Tibial nerve (tissue), 4 donors: ENCODE data around the gene FAM3B. TPM values are rescaled to one million over a fixed set of nuclear protein-coding genes. Genes with fewer than 3 reads are reported as not detected.

ENCODE experiments used
- DNase-seq, 2 donors: peaks; one replicate each; pipeline ENCODE4 v3.0.0-alpha.2; 2019; ENCODE audit warnings: low spot score in 2 of 2
- H3K27ac ChIP-seq, 4 donors: fragments of 200-600 bp; sonication (generic) in 3 of 4; one replicate each; pipeline ENCODE4 v1.5.1; 2017 to 2019; ENCODE audit warnings: mild to moderate bottlenecking in 1 of 4
- H3K27me3 ChIP-seq, 2 donors: fragments of 200-600 bp; sonication (generic) in 1 of 2; one replicate each; pipeline versions ENCODE4 v1.5.1 to v1.6.0; 2017 to 2019
- H3K36me3 ChIP-seq, 3 donors: fragments of 200-600 bp; sonication (generic); one replicate each; pipeline ENCODE4 v1.5.1; 2018 to 2019
- H3K4me1 ChIP-seq, 4 donors: fragments of 200-600 bp; sonication (generic) in 3 of 4; one replicate each; pipeline ENCODE4 v1.5.1; 2017 to 2019
- H3K4me3 ChIP-seq, 4 donors: fragments of 200-600 bp; sonication (generic) in 3 of 4; one replicate each; pipeline ENCODE4 v1.5.1; 2017 to 2019; ENCODE audit warnings: mild to moderate bottlenecking in 1 of 4, moderate library complexity in 1 of 4
- H3K9me3 ChIP-seq, 4 donors: fragments of 200-600 bp; sonication (generic) in 3 of 4; one replicate each; pipeline ENCODE4 v1.5.1; 2017 to 2019
- CTCF ChIP-seq, 5 experiments: fragments of 200-600 bp in 3 of 5; fragments of 450-650 bp in 2 of 5; sonication (generic) in 3 of 5; IDR thresholded peaks; one replicate each; pipeline ENCODE4 v1.5.1; 2016 to 2019; ENCODE audit warnings: antibody characterized with exemption in 5 of 5, mild to moderate bottlenecking in 3 of 5, moderate library complexity in 2 of 5
- EP300 ChIP-seq, 2 donors: sonication (generic); formaldehyde crosslinking; IDR thresholded peaks; one replicate each; pipeline ENCODE4 v1.6.1; 2017; ENCODE audit warnings: antibody characterized with exemption in 2 of 2, mild to moderate bottlenecking in 1 of 2
- POLR2A ChIP-seq, 2 donors: fragments of 450-650 bp; IDR thresholded peaks; one replicate each; pipeline ENCODE4 v1.6.1; 2017; ENCODE audit warnings: antibody characterized with exemption in 2 of 2, mild to moderate bottlenecking in 2 of 2, moderate library complexity in 2 of 2
- WGBS, 2 donors: methylation state at CpG; one replicate each; pipeline ENCODE4 v1.1.5; 2018; 5-methylcytosine and 5-hydroxymethylcytosine counted together
- total RNA-seq, 4 donors: library from RNA; depleted of rRNA; stranded (reverse); fragments of >200 nt; gene quantifications; one replicate each; pipeline ENCODE4 v1.1.0, GENCODE V29; 2016

The FAM3B gene
- total RNA-seq, 4 donors from 2014 or later = not detected

- DNase-seq = no peak
- 72 to 74% methylated on average over 4 of the region's 4 CpGs for WGBS, 2 donors
- TF ChIP-seq EP300 (IDR thresholded peaks at IDR 0.05) (no peak), POLR2A (IDR thresholded peaks at IDR 0.05) (no peak), CTCF (IDR thresholded peaks at IDR 0.05) (no peak)
Observed at GRCh38 chr21:41373253-41373652, 56.7 kb downstream of the FAM3B start.

DNA sequence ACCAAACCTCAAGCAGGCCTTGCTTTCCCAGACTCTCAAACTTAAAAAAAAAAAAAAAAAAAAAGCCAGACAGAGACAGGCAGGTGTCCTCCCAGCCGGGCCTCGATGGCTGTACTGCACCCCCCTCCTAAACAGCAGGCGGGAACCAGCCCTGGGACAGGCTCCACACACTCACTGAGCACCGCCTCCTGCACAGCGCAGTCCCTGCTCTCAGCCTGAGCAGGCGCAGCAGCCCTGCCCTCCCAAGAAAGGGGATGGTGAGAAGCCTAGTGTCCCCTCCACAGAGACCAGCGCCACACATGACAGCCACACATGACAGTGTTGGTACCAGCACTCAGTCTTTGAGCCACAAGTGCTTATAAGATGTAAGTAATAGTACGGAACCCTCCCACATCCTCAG lies 57.2 kb downstream of the FAM3B start:
- Histone ChIP-seq H3K4me1 (peaks cover 0 to 24% (median 13%) of the 10 kb centered on the region in 4 donors), H3K36me3 (peaks cover 0 to 19% (median 0%) of the 10 kb centered on the region in 3 donors), H3K4me3 (no peak overlapping the region), H3K9me3 (no peaks in the 10 kb centered on the region), H3K27ac (no peak overlapping the region), H3K27me3 (no peaks in the 10 kb centered on the region)
- 78 to 86% methylated on average over 6 to 8 of the region's 8 CpGs for WGBS, 2 donors
- TF ChIP-seq CTCF (IDR thresholded peaks at IDR 0.05) (no peak), POLR2A (IDR thresholded peaks at IDR 0.05) (no peak), EP300 (IDR thresholded peaks at IDR 0.05) (no peak)
- DNase-seq = no peak

More at GRCh38 chr21:41373253-41373652, 56.7 kb downstream of the FAM3B start:
- peaks cover 0 to 29% (median 17%) of the 10 kb centered on the region in 4 donors for H3K4me1 ChIP-seq
- no peak overlapping the region for H3K4me3 ChIP-seq
- no peaks in the 10 kb centered on the region for H3K9me3 ChIP-seq
- peaks cover 0 to 14% (median 0%) of the 10 kb centered on the region in 3 donors for H3K36me3 ChIP-seq
- no peak overlapping the region for H3K27ac ChIP-seq
- no peaks in the 10 kb centered on the region for H3K27me3 ChIP-seq

GRCh38 chr21:41374177-41374712 lies 57.6 kb downstream of the FAM3B start:
- H3K27me3 ChIP-seq = no peaks in the 10 kb centered on the region
- 94 to 96% methylated on average over 14 of the region's 14 CpGs for WGBS, 2 donors
- H3K4me1 ChIP-seq = peaks cover 0 to 19% (median 10%) of the 10 kb centered on the region in 4 donors
- no peak for TF ChIP-seq CTCF (IDR thresholded peaks at IDR 0.05)
- no peak for TF ChIP-seq POLR2A (IDR thresholded peaks at IDR 0.05)
- no peak for TF ChIP-seq EP300 (IDR thresholded peaks at IDR 0.05)
- no peak overlapping the region for H3K27ac ChIP-seq
- no peaks in the 10 kb centered on the region for H3K9me3 ChIP-seq
- no peak for DNase-seq
- H3K36me3 ChIP-seq = peaks cover 0 to 24% (median 0%) of the 10 kb centered on the region in 3 donors
- H3K4me3 ChIP-seq = no peak overlapping the region

- no peak for DNase-seq
- 86 to 87% methylated on average over 4 to 5 of the region's 5 CpGs for WGBS, 2 donors
- Histone ChIP-seq H3K36me3 (peaks cover 0 to 32% (median 0%) of the 10 kb centered on the region in 3 donors), H3K27me3 (no peaks in the 10 kb centered on the region), H3K4me3 (no peak overlapping the region), H3K4me1 (peaks cover 0 to 14% (median 7%) of the 10 kb centered on the region in 4 donors), H3K27ac (no peak overlapping the region), H3K9me3 (no peaks in the 10 kb centered on the region)
- TF ChIP-seq EP300 (IDR thresholded peaks at IDR 0.05) (no peak), CTCF (IDR thresholded peaks at IDR 0.05) (no peak), POLR2A (IDR thresholded peaks at IDR 0.05) (no peak)
Observed at GRCh38 chr21:41374867-41375533, 58.4 kb downstream of the FAM3B start.

- H3K27me3 ChIP-seq = no peaks in the 10 kb centered on the region
- peaks cover 0 to 7% (median 5%) of the 10 kb centered on the region in 4 donors for H3K4me1 ChIP-seq
- WGBS, 2 donors = 76 to 85% methylated on average over 5 of the region's 5 CpGs
- no peak for TF ChIP-seq CTCF (IDR thresholded peaks at IDR 0.05)
- no peak for TF ChIP-seq POLR2A (IDR thresholded peaks at IDR 0.05)
- no peak for TF ChIP-seq EP300 (IDR thresholded peaks at IDR 0.05)
- no peak overlapping the region for H3K27ac ChIP-seq
- no peaks in the 10 kb centered on the region for H3K9me3 ChIP-seq
- no peak overlapping the region for H3K4me3 ChIP-seq
- H3K36me3 ChIP-seq = peaks cover 0 to 40% (median 0%) of the 10 kb centered on the region in 3 donors
- no peak for DNase-seq
Observed at GRCh38 chr21:41375875-41376274, 59.3 kb downstream of the FAM3B start.
